ENCODE results near the gene SPEM1.

Gene SPEM1

DNA sequence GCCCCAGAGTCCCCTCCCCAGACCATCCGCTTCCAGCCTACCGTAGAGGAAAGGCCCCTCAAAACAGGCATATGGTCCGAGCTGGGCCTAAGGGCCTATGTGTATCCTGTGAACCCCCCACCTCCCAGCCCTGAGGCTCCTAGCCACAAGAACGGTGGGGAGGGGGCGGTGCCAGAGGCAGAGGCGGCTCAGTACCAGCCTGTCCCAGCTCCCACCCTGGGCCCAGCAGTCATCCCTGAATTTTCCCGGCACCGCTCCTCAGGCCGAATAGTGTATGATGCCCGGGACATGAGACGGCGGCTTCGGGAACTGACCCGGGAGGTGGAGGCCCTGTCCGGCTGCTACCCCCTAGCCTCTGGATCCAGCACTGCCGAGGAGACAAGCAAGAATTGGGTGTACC is 1.1 kb downstream of the SPEM1 start:
- no peaks in the 10 kb centered on the region for H3K9me3 ChIP-seq (ENCODE audit: control insufficient read depth, insufficient read depth, low read length)
- H3K4me2 ChIP-seq (ENCODE audit: low read length), result no peak overlapping the region

DNA sequence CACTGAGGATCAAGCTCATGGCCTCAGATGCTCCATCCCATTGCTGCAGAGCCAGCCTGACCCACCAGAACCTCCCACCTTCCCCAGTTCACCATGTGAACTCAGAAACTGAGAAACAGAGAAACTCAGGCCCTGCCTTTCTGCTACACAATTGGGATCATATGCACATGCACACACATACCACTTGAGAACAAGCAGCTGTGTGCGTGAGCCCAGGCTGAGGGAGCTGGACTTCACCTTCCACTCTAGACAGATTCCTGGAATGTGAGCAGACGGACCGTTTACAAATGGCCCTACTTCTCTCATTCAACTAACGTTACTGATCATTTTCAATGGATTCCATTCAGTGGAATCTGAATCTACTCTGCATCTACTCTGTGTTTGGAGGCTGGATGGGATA is 3.6 kb downstream of the SPEM1 start:
- Histone ChIP-seq H3K9me3 (ENCODE audit: control insufficient read depth, insufficient read depth, low read length) (no peaks in the 10 kb centered on the region), H3K4me3 (ENCODE audit: low read length) (no peak overlapping the region), H3K9me2 (replicated peaks; ENCODE audit: control insufficient read depth, low read length) (no peaks in the 10 kb centered on the region), H3K27me3 (ENCODE audit: control insufficient read depth, low read length) (no peaks in the 10 kb centered on the region; the same call in 1 of the 2 replicates), H3K36me3 (ENCODE audit: control insufficient read depth, low read length) (no peaks in the 10 kb centered on the region), H3K27ac (ENCODE audit: low read depth, low read length) (no peak overlapping the region), H3K79me2 (ENCODE audit: control insufficient read depth, low read length) (no peaks in the 10 kb centered on the region), H3K4me1 (ENCODE audit: control insufficient read depth, low read length) (no peaks in the 10 kb centered on the region), H4K20me1 (ENCODE audit: control insufficient read depth, insufficient read depth, low read depth, low read length) (no peaks in the 10 kb centered on the region), H3K4me2 (ENCODE audit: low read length) (no peak overlapping the region), H3F3A (ENCODE audit: control insufficient read depth, insufficient read depth) (no peaks in the 10 kb centered on the region)
- TF ChIP-seq, protein P1, sequence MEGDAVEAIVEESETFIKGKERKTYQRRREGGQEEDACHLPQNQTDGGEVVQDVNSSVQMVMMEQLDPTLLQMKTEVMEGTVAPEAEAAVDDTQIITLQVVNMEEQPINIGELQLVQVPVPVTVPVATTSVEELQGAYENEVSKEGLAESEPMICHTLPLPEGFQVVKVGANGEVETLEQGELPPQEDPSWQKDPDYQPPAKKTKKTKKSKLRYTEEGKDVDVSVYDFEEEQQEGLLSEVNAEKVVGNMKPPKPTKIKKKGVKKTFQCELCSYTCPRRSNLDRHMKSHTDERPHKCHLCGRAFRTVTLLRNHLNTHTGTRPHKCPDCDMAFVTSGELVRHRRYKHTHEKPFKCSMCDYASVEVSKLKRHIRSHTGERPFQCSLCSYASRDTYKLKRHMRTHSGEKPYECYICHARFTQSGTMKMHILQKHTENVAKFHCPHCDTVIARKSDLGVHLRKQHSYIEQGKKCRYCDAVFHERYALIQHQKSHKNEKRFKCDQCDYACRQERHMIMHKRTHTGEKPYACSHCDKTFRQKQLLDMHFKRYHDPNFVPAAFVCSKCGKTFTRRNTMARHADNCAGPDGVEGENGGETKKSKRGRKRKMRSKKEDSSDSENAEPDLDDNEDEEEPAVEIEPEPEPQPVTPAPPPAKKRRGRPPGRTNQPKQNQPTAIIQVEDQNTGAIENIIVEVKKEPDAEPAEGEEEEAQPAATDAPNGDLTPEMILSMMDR (IDR thresholded peaks at IDR 0.05; ENCODE audit: low read depth, low read length, poor library complexity, severe bottlenecking), result no peak
- no peak for TF ChIP-seq EZH2phosphoT487 (IDR thresholded peaks at IDR 0.05; ENCODE audit: borderline replicate concordance, low read length)

More for the DNA sequence above, 1.1 kb downstream of the SPEM1 start:
- Histone ChIP-seq H3K27me3 (ENCODE audit: control insufficient read depth, low read length) (no peaks in the 10 kb centered on the region; the same call in 1 of the 2 replicates), H3K36me3 (ENCODE audit: control insufficient read depth, low read length) (no peaks in the 10 kb centered on the region), H3K4me1 (ENCODE audit: control insufficient read depth, low read length) (no peaks in the 10 kb centered on the region), H3K4me3 (ENCODE audit: low read length) (no peak overlapping the region), H3F3A (ENCODE audit: control insufficient read depth, insufficient read depth) (no peaks in the 10 kb centered on the region), H3K9me2 (replicated peaks; ENCODE audit: control insufficient read depth, low read length) (no peaks in the 10 kb centered on the region), H4K20me1 (ENCODE audit: control insufficient read depth, insufficient read depth, low read depth, low read length) (no peaks in the 10 kb centered on the region), H3K27ac (ENCODE audit: low read depth, low read length) (no peak overlapping the region), H3K79me2 (ENCODE audit: control insufficient read depth, low read length) (no peaks in the 10 kb centered on the region)
- TF ChIP-seq EZH2phosphoT487 (IDR thresholded peaks at IDR 0.05; ENCODE audit: borderline replicate concordance, low read length), result no peak
- TF ChIP-seq, protein P1 (IDR thresholded peaks at IDR 0.05; ENCODE audit: low read depth, low read length, poor library complexity, severe bottlenecking), result no peak

DNA sequence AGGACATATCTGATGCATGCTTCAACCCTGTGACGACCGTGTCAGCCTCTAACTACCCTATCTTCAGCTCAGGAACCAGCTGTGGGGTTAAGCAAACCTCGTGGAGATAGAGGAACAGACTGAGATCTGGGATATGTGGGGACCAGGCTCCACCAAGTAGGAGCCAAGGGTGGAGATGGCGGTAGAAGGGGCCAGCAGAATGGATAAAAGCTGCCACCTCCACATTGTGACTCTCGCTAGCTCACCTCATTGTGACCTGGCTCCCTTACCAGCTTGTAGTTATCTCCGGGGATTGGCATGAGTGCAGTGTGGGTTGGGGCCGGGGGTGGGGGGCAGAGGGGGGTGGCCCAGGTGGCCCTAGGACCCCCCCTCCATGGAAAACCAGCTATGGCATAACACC is 5.2 kb downstream of the SPEM1 start, which contains the start of gene SPEM2:
Gene SPEM2, plus strand, starts transcription at position 301 of the 400 bp plus-strand sequence. Its CDS starts 73 bp downstream, at position 374.
- H4K20me1 ChIP-seq (ENCODE audit: control insufficient read depth, insufficient read depth, low read depth, low read length), result no peaks in the 10 kb centered on the region
- H3K36me3 ChIP-seq (ENCODE audit: control insufficient read depth, low read length), result no peaks in the 10 kb centered on the region
- H3K4me2 ChIP-seq (ENCODE audit: low read length), result no peak within 1 kb of the TSS
- no peaks in the 10 kb centered on the region for H3K27me3 ChIP-seq (ENCODE audit: control insufficient read depth, low read length)
- H3K79me2 ChIP-seq (ENCODE audit: control insufficient read depth, low read length), result no peaks in the 10 kb centered on the region
- H3K27ac ChIP-seq (ENCODE audit: low read depth, low read length), result no peak within 1 kb of the TSS
- H3K9me3 ChIP-seq (ENCODE audit: control insufficient read depth, insufficient read depth, low read length), result no peaks in the 10 kb centered on the region
- H3F3A ChIP-seq (ENCODE audit: control insufficient read depth, insufficient read depth), result no peaks in the 10 kb centered on the region
- H3K9me2 ChIP-seq (replicated peaks; ENCODE audit: control insufficient read depth, low read length), result no peaks in the 10 kb centered on the region
- H3K4me3 ChIP-seq (ENCODE audit: low read length), result no peak within 1 kb of the TSS
- no peak for TF ChIP-seq EZH2phosphoT487 (IDR thresholded peaks at IDR 0.05; ENCODE audit: borderline replicate concordance, low read length)
- TF ChIP-seq, protein P1 (IDR thresholded peaks at IDR 0.05; ENCODE audit: low read depth, low read length, poor library complexity, severe bottlenecking), result no peak
- no peaks in the 10 kb centered on the region for H3K4me1 ChIP-seq (ENCODE audit: control insufficient read depth, low read length)

Data from DOHH2 (cell line).